Common myeloid progenitor, CD34-positive (primary cell): Measurements from ENCODE around the gene PLXNA4.

ENCODE experiments used
- CTCF ChIA-PET: fragments of 350-600 bp; sonication (Branson Sonifier 250); formaldehyde crosslinking; loops from one replicate; lab custom pipeline; 2021; ENCODE audit warnings: antibody characterized with exemption; lab: Charles Lee
- POLR2A ChIA-PET: fragments of 350-600 bp; sonication (Branson Sonifier 250); formaldehyde crosslinking; loops from one replicate; lab custom pipeline; 2021; ENCODE audit warnings: antibody characterized with exemption; lab: Charles Lee
- DNase-seq, 3 donors: peaks; one replicate each; pipeline versions ENCODE4 v3.0.0 to v3.0.0-alpha.2; 2013
- H3K27ac ChIP-seq, 2 experiments: 1 replicate in 1 of 2; 2 replicates in 1 of 2; pipeline ENCODE4 v1.7.0; 2013; ENCODE audit warnings: inconsistent platforms in 2 of 2, low read length in 2 of 2, mild to moderate bottlenecking in 2 of 2, low read depth in 1 of 2, moderate library complexity in 1 of 2; ENCODE audit not compliant: severe bottlenecking in 2 of 2, insufficient read depth in 1 of 2, poor library complexity in 1 of 2
- H3K27me3 ChIP-seq, 5 experiments: replicated peaks in 2 of 5; 1 replicate in 3 of 5; 2 replicates in 2 of 5; pipeline versions ENCODE4 v1.6.1 to v1.7.0; 2013; ENCODE audit warnings: low read length in 4 of 5, mild to moderate bottlenecking in 2 of 5, moderate library complexity in 2 of 5, inconsistent platforms in 1 of 5; ENCODE audit not compliant: insufficient read depth in 5 of 5, control insufficient read depth in 4 of 5
- H3K36me3 ChIP-seq, 4 experiments: 1 replicate in 2 of 4; 2 replicates in 2 of 4; pipeline versions ENCODE4 v1.6.1 to v1.7.0; 2013; ENCODE audit warnings: low read length in 3 of 4, control low read depth in 1 of 4, mild to moderate bottlenecking in 1 of 4; ENCODE audit not compliant: control insufficient read depth in 4 of 4, insufficient read depth in 4 of 4
- H3K4me1 ChIP-seq, 4 experiments: 1 replicate in 3 of 4; 2 replicates in 1 of 4; pipeline versions ENCODE4 v1.6.1 to v1.7.1; 2013; ENCODE audit warnings: low read length in 3 of 4, mild to moderate bottlenecking in 3 of 4, control low read depth in 1 of 4, inconsistent platforms in 1 of 4, moderate library complexity in 1 of 4; ENCODE audit not compliant: control insufficient read depth in 4 of 4, insufficient read depth in 4 of 4; ENCODE audit errors: control extremely low read depth in 1 of 4
- H3K4me3 ChIP-seq, 7 experiments: 1 replicate in 4 of 7; 2 replicates in 3 of 7; pipeline versions ENCODE4 v1.5.1 to v1.7.0; 2013; ENCODE audit warnings: mild to moderate bottlenecking in 7 of 7, low read length in 6 of 7, moderate library complexity in 6 of 7, inconsistent platforms in 2 of 7, low read depth in 2 of 7, control low read depth in 1 of 7; ENCODE audit not compliant: insufficient read depth in 4 of 7, control insufficient read depth in 1 of 7; ENCODE audit errors: extremely low read depth in 1 of 7
- H3K9me3 ChIP-seq, 5 experiments: 1 replicate in 4 of 5; 2 replicates in 1 of 5; pipeline versions ENCODE4 v1.6.1 to v1.7.1; 2013; ENCODE audit warnings: low read length in 4 of 5, mild to moderate bottlenecking in 2 of 5, inconsistent platforms in 1 of 5, low read depth in 1 of 5, moderate library complexity in 1 of 5; ENCODE audit not compliant: control insufficient read depth in 4 of 5, insufficient read depth in 2 of 5; ENCODE audit errors: control extremely low read depth in 1 of 5
- WGBS: methylation state at CpG from one replicate; pipeline ENCODE4 v1.1.5; 2013; ENCODE audit not compliant: insufficient coverage; 5-methylcytosine and 5-hydroxymethylcytosine counted together

PLXNA4 gene

DNA sequence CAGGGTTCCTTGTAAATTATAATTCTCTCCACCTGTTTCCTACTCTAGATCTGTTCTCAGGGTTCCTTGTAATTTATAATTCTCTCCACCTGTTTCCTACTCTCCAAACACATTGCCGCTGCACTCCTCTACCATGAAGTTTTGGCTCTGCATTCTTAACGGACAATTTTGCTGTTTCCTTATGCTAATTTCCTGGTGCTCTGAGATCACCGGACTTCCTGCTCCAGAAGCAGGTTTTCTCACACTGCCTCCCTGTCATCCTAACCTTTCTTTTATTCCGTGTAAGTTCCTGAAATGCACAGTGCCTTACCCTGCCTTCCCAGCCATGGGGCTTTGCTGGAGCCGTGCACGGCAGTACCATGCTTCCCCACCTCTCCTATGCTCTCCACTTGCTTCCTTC, 256.8 kb downstream of the PLXNA4 start:
- Histone ChIP-seq H3K27me3 (peaks cover 0 to 39% (median 6%) of the 10 kb centered on the region in 5 experiments), H3K36me3 (no peaks in the 10 kb centered on the region), H3K27ac (no peak overlapping the region), H3K9me3 (peaks cover 0 to 3% (median 0%) of the 10 kb centered on the region in 5 experiments), H3K4me3 (no peak overlapping the region), H3K4me1 (peaks cover 0 to 14% (median 8%) of the 10 kb centered on the region in 4 experiments)
- DNase-seq: peak in 2 of 3 donors; percentile 37 to 43
- ChIA-PET POLR2A (no interaction called here), CTCF (interaction anchor here (5.6 kb wide), 1 partner anchor 259 kb away, joined by 38 read pairs; no protein-coding TSS in a partner anchor)
- WGBS: 10% methylated on average over 6 of the region's 6 CpGs

DNA sequence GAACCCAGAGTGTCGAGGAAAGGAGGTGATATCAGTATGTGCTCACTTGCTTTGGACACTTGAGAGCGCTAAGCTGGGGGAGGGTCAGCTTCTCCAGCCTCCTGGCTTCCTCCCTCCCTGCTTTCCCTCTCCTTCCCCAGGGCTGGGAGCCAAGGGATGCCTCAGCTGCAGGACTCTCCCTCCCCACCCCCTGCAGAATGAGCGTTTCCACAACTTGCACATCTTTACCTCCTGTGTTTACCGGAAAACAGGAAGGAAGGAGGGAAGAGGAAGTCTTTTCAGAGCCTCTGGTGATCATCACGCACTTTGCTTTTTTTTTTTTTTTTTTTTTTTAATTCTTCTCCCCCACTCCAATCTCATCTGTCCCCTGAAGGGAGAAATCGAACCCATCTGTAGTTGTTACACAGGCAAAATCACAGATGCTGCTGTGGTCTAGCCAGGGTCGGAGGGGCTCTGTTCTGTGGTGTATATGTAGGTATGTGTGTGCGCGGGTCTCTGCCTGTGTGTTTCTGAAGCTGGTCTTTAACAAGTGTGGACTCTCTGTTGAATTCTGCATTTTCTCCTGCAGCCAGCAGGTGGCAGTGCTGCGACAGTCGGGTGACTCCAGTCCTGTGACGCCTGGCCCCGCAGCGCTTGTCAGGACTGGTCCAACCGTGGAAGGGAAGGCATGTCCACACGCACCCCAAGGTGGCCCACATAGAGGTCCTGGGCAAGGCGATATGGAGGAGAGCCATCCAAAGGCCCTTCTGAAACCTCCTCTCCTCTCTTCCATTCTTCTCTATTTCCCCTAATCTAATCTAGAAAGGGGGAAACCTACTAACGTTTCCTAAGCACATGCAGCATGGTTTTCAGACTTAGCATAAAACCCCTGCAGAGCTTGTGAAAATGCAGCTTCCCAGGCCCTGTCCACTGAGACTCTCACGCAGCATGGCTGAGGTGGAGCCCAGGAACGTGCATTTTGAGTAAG, 257.6 kb downstream of the PLXNA4 start:
- no peak overlapping the region for H3K27ac ChIP-seq
- ChIA-PET CTCF (interaction anchor here (0.8 to 5.6 kb wide), 3 partner anchors 9 to 260 kb away, joined by 3 to 38 read pairs (median 5); no protein-coding TSS in a partner anchor), POLR2A (no interaction called here)
- DNase-seq: peak; percentile 86 to 94 (median 90)
- peak overlapping the region in 3 of 7 experiments; percentile 4 to 52 (median 9) for H3K4me3 ChIP-seq
- peaks cover 0 to 41% (median 6%) of the 10 kb centered on the region in 5 experiments for H3K27me3 ChIP-seq
- H3K9me3 ChIP-seq: peaks cover 0 to 3% (median 0%) of the 10 kb centered on the region in 5 experiments
- no peaks in the 10 kb centered on the region for H3K36me3 ChIP-seq
- WGBS: 12% methylated on average over 11 of the region's 20 CpGs
- peaks cover 0 to 14% (median 8%) of the 10 kb centered on the region in 4 experiments for H3K4me1 ChIP-seq

DNA sequence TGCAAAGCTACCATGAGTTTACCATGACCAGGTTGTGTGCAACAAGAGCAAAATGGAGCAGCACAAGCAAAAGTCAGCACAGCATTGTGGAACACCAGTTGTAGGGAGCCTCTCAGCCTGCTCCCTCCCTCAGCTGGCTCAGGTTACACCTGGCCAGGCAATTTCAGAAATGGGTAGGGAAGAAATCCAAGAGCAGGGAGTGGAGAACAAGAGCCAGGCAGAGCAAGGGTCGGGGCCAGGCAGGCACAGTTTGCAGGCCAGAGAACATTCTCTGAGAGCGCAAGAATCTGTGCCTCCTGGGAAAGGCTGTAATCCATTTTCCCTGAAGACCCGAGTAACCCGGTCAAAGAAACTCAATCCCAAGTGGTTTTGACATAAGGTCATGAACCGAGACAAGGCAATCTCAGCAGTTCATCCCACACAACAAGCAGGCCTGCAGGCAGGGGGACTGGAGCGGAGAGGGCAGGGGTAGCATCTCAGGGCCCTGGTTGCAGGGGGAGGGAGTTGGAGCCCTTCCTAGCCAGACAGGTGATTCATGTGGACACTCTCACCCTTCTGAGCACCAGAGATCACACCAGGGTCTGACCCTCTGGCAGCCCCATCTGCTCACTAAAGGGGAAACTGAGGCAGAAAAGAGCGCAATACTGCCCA, 258.4 kb downstream of the PLXNA4 start:
- Histone ChIP-seq H3K9me3 (peaks cover 0 to 3% (median 0%) of the 10 kb centered on the region in 5 experiments), H3K36me3 (no peaks in the 10 kb centered on the region), H3K27ac (no peak overlapping the region), H3K4me1 (peaks cover 0 to 14% (median 8%) of the 10 kb centered on the region in 4 experiments), H3K27me3 (peaks cover 0 to 45% (median 5%) of the 10 kb centered on the region in 5 experiments), H3K4me3 (no peak overlapping the region)
- 93% methylated on average over 5 of the region's 7 CpGs for WGBS
- CTCF ChIA-PET: interaction anchor here (0.8 to 5.6 kb wide), 4 partner anchors 8 to 261 kb away, joined by 3 to 38 read pairs (median 4); no protein-coding TSS in a partner anchor
- no peak for DNase-seq
- POLR2A ChIA-PET: no interaction called here

DNA sequence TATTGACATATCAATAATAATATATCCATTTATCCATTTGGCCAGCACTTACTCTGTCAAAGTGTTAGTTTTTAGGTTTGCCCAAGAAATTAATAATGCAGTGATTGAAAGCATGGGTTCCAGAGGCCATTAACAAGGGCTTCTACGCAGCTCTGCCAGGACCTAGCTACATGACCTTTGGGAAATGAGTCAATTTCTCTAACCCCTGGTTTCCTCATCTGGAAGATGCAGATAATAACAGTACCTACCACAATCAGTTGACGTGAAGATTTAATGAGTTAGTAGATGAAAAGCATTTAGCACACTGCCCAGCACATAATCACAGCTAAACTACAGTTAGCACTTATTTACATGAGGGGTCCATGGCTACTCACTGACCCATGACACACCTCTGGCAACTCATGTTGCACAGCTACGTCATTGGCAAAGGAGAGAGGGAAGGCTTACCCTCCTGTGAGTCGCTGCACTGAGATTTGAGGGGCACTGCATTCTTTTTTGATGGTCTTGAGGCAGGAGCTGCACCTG, 263.7 kb downstream of the PLXNA4 start:
- no peak for DNase-seq
- no peak overlapping the region for H3K4me3 ChIP-seq
- POLR2A ChIA-PET: no interaction called here
- H3K36me3 ChIP-seq: no peaks in the 10 kb centered on the region
- H3K27me3 ChIP-seq: peaks cover 0 to 45% (median 12%) of the 10 kb centered on the region in 5 experiments
- H3K27ac ChIP-seq: no peak overlapping the region
- H3K9me3 ChIP-seq: peaks cover 0 to 3% (median 0%) of the 10 kb centered on the region in 5 experiments
- H3K4me1 ChIP-seq: no peaks in the 10 kb centered on the region
- WGBS: 100% methylated on average over 2 of the region's 4 CpGs
- CTCF ChIA-PET: interaction anchor here (1.3 kb wide), 1 partner anchor 30 kb away, joined by 3 read pairs; no protein-coding TSS in a partner anchor

DNA sequence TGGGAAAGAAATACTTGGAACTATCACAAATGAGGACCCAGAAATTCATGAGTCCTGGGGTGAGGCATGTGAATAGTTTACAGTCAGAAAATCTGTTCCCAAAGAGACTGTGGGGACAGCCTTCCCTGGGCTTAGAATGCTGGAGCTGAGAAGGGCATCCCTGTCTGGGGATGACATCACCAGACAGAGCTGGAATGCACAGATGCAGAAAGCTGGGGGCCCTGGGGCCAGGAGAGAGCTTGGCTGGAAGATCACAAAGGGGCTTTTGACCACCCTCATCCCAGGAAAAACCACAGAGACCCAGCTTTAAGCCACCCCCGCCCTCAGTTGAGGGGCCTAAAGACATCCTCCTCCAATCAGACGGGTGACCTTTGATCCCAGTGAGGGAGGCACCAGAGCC, 264.5 kb downstream of the PLXNA4 start:
- CTCF ChIA-PET: no interaction called here
- no peak for DNase-seq
- H3K4me1 ChIP-seq: no peaks in the 10 kb centered on the region
- H3K36me3 ChIP-seq: no peaks in the 10 kb centered on the region
- no peak overlapping the region for H3K27ac ChIP-seq
- no CpG with 5 or more reads among the region's 2 CpGs for WGBS
- POLR2A ChIA-PET: no interaction called here
- peaks cover 0 to 48% (median 9%) of the 10 kb centered on the region in 5 experiments for H3K27me3 ChIP-seq
- H3K4me3 ChIP-seq: no peak overlapping the region
- H3K9me3 ChIP-seq: no peaks in the 10 kb centered on the region

DNA sequence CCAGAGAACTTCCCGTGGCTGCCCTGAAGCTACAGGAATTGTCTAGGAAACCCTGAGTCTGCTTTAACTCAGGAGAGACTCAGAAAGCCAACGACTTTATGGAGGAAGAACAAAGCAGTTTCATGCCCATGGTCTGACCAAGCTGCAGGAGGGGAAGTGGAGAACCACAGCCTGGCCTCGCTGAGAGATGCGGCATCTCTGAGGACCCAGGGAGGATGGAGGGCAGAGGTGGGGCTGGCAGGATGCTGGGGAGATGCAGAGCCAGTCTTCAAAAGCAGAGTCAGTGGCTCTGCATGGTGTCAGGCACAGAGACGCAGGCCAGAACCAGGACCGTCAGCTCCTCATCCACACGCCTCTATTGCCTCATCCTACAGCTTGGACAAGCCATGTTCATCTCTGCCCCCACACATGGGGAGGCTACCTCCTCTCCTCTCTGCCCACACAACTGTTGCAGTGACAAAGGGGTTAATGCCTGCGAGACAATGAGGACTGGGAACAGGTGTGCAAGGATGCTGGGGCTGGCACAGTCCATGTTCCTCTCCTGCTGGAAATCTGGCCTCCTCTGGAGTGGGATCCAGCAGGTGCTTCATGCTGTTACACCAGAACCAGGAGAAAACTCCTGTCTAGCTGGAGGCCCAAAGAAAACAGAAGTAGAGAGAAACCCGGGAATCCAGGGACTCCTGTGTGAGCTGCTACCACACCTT, 267.0 kb downstream of the PLXNA4 start:
- peak in 1 of 3 donors; percentile 3 for DNase-seq
- ChIA-PET POLR2A (no interaction called here), CTCF (interaction anchor here (1.4 to 1.5 kb wide), 2 partner anchors 9 to 271 kb away, joined by 5 to 6 read pairs; no protein-coding TSS in a partner anchor)
- WGBS: 40% methylated on average over 8 of the region's 9 CpGs
- Histone ChIP-seq H3K27ac (no peak overlapping the region), H3K27me3 (peaks cover 0 to 56% (median 9%) of the 10 kb centered on the region in 5 experiments), H3K4me3 (no peak overlapping the region), H3K9me3 (no peaks in the 10 kb centered on the region), H3K4me1 (no peaks in the 10 kb centered on the region), H3K36me3 (no peaks in the 10 kb centered on the region)
